Stimulated activated CD8-positive, alpha-beta memory T cell treated with anti-CD3 and anti-CD28 coated beads, Interleukin-4, amount 100 ng/mL, for 4 hours (primary cell): Measurements from ENCODE around the gene AGAP1.

ENCODE experiments used
- DNase-seq, 2 donors: peaks; one replicate each; pipeline ENCODE4 v3.0.0-alpha.2; 2020; ENCODE audit warnings: low read depth in 2 of 2, low spot score in 1 of 2

AGAP1 gene

GRCh38 chr2:235706506-235706905 lies 212.7 kb downstream of the AGAP1 start:
- no peak for DNase-seq

GRCh38 chr2:235707411-235708096 lies 213.7 kb downstream of the AGAP1 start:
- no peak for DNase-seq

- DNase-seq = no peak
Observed at GRCh38 chr2:235709124-235709813, 215.4 kb downstream of the AGAP1 start.

- DNase-seq = peak in 1 of 2 donors; percentile 2
Observed at GRCh38 chr2:235709969-235710879, 216.4 kb downstream of the AGAP1 start.

- no peak for DNase-seq
Observed at GRCh38 chr2:235710933-235711332, 217.1 kb downstream of the AGAP1 start.

- no peak for DNase-seq
Observed at GRCh38 chr2:235711527-235711926, 217.7 kb downstream of the AGAP1 start.

- DNase-seq = no peak
Observed at GRCh38 chr2:235712176-235712575, 218.3 kb downstream of the AGAP1 start.

GRCh38 chr2:235713189-235713588 lies 219.3 kb downstream of the AGAP1 start:
- DNase-seq = no peak

GRCh38 chr2:235715601-235716000 lies 221.8 kb downstream of the AGAP1 start:
- DNase-seq = no peak

GRCh38 chr2:235716875-235717496 lies 223.1 kb downstream of the AGAP1 start:
- DNase-seq = no peak

GRCh38 chr2:235719146-235719942 lies 225.5 kb downstream of the AGAP1 start:
- DNase-seq = no peak

- no peak for DNase-seq
Observed at GRCh38 chr2:235721625-235722024, 227.8 kb downstream of the AGAP1 start.

GRCh38 chr2:235722869-235723268 lies 229.0 kb downstream of the AGAP1 start:
- DNase-seq = no peak

GRCh38 chr2:235723371-235723770 lies 229.5 kb downstream of the AGAP1 start:
- no peak for DNase-seq

- DNase-seq = no peak
Observed at GRCh38 chr2:235723811-235724465, 230.1 kb downstream of the AGAP1 start.

GRCh38 chr2:235725016-235725489 lies 231.2 kb downstream of the AGAP1 start:
- no peak for DNase-seq

- DNase-seq = no peak
Observed at GRCh38 chr2:235725841-235726240, 232.0 kb downstream of the AGAP1 start.

- no peak for DNase-seq
Observed at GRCh38 chr2:235726554-235726953, 232.7 kb downstream of the AGAP1 start.

GRCh38 chr2:235727174-235727573 lies 233.3 kb downstream of the AGAP1 start:
- DNase-seq = no peak
